Stimulated activated CD4-positive, alpha-beta T cell treated with anti-CD3 and anti-CD28 coated beads, Interleukin-15, amount 100 ng/mL, for 48 hours (primary cell): ENCODE measurements around the gene FGA.

Experiments used
- DNase-seq, 2 donors: peaks; one replicate each; pipeline ENCODE4 v3.0.0-alpha.2; 2020; ENCODE audit warnings: low read depth in 2 of 2

FGA gene

DNA sequence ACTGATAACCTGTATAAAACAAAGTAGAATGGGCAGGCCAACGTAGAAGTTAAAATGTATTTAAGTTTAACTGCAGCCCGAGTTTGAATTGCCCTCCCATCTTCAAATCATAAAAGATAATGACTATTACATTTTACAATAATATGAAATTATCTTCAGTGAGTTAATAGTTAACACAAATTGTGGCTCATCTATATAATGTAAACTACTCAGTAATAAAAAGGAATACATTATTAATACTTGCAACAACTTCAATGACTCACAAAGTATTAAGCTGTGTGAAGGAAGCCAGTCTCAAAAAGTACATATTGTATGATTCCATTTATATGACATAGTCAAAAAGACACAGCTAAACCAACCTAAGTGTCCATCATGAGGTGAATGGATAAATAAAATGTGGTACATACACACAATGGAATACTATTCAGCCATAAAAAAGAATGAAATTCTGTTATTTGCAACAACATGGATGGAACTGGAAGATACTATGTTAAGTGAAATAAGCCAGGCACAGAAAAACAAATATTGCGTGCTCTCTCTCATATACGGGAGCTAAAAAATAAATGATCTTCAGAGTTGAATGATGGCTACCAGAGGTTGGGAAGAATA lies 48.2 kb downstream of the FGA start:
- no peak for DNase-seq
